Fibroblast of skin of left biceps (primary cell): Measurements from ENCODE around the gene NUP210L.

Source experiments
- DNase-seq, 2 experiments: peaks; one replicate each; pipeline ENCODE4 v3.0.0-alpha.2; 2013; ENCODE audit warnings: low read depth in 2 of 2

The NUP210L gene

DNA sequence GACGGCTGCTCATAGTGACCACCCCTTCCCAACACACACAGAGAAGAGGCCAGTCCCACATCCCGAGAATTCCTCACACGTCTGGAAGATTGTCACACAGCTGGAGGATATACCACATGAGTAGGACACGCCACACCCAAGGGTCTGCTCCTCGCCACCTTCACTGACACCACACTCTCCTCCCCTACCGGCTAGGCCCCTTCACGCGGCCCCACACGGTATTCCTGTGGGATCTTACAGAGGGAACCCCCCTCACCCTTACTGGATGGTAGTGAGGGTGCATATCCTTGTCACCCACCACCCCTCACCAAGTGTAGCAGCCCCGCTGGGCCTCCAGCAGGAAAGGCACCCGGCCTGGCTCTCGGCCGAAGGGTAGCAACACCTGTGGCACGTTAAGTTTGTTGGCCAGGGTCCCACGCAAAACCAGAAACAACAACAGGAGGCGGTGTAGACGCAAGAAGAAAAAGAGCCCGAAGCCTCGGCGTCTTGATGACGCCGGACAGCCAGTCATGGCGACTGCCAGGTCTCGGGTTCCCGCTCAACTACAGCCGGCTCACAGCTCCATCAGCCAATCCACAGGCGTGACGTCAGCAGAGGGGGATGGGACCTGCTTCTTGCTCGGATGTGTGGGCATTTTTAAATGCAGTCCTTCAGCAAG lies at the start of gene NUP210L:
Gene NUP210L, minus strand, starts transcription at position 540 of the 658 bp plus-strand sequence.
- DNase-seq, result no peak

DNA sequence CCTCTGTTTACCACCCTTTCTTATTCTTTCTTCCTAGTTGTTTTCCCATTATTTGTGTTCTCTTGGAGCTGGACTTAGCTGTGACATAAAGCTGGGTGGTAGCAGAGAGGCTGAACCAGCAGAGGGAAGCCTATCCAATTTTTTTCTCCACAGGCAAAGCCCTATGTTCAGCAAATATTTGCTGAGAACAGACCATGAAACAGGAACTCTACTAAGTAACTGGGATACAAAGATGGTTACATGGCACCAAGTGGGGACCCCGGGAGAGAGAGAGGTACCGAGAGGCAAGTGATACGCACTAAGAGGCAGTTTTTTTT lies 44.6 kb upstream of the NUP210L start:
- DNase-seq, result no peak

DNA sequence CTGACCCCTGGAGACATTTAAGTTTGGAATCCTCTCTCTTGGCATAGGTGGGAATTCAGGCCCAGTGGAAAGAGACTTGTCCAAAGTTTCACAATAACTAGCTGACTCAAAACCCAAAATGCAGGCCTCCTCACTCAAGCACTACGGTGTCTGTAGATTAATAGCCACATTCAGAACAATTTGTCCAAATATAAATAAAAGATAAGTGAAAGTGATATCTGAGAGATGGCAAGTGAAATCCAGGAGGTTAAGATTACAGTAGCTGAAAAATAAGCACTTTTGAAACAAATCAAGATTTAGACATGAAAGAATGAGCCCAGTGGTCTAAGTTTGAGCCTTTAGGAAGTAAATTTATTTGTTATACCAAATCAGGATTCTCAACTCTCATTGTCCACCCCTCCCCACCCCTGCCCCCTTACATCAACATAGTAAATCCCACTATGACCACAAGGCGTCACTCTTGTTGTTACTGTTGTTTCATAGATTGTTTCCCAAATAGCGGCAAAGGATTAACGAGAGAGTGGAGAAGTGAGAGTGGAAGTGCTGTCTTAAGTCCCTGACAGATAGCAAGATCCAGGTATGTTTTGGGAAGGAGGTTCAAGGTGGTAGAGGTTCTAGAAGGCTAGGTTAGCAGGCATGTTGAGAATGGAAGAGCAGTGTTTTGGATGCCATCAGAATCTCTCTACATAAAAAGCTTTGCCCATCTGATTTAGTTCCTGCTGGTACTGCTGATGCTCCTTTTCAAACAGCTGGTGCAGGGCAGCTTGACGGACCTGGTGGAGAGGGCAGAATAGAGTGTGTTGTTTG lies 44.1 kb upstream of the NUP210L start:
- peak in 1 of 2 experiments; percentile 29 for DNase-seq

DNA sequence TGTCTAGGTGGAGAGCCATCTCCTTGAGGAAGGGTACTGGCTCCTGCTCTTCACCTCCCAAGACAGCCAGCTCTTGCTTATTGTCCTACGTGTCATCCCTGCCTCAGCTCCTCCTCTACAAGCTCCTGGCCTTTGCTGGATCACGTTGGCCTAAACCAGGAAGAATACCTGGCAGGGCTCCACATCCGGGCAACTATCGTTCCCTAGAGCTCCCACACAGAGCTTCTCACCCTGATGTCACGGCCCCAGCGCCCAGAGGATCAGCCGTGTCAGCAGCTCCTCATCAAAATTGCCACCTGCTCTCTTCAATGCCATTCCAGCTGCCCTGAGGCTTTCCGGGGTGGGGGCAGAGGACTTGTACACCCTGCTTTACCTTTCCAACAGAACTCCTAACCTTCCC lies 38.9 kb upstream of the NUP210L start:
- DNase-seq, result no peak

DNA sequence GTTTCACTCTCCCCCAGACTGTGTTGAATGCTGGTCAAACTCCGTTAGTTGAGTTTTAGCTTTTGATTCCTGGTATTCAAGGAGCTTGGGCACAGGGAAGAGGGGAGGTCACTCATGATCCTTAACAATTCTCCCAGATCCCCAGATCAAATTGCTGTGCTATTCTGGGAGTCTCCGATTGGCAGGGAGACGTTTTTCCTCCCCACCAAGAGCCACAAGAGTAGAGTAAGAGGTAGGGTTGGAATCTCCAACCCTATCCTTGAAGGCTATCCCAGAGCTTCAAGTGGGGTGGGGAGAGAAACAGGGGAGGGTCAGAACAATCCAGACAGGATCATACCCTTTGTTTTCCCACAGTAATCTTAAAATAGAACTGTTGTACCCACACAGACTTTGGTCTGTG lies 37.6 kb upstream of the NUP210L start:
- no peak for DNase-seq

DNA sequence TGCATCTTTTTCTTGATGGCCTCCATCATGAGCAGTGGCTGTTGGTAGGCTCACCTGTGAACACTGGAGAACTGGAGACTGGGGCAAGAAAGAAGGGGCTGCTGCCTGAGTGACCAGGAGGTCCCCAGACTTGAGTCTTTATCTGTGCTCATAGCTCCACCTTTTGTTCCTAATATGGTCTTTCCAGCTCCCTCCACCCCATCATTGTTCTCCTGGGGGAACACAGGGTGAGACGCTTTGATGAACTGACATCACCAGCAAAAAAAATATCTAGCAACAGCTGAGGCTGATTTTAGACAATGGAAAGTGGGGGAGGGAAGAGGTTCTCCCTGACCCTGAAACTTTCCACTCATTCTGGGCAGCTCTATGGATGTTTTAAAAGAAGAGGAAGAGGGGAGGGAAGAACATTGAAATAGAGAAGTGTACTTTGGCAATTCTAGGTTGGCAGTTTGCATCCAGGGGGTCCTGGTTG lies 37.2 kb upstream of the NUP210L start, which contains the start of gene TPM3:
Gene TPM3, minus strand, starts transcription at position 111 of the 472 bp plus-strand sequence. Its CDS starts 82 bp downstream, at position 29.
- no peak for DNase-seq

DNA sequence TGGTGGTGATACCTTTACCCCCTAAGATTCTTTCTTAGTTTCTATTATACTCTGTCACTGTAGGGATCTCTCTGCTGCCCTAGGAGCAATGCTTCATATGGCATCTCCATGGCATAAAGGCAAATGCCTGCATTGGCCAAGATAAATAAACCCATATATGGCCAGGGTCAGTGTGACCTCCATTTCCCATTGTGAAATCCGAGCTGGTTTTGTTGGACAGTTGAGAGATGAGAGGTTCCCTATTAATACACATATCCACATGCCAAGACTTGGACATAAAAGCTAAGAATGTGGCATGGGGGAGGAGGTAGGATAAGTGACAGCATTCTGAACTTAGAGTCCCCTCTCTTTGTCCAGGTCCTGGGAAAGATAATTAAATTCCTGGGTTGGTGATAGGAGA lies 35.7 kb upstream of the NUP210L start:
- DNase-seq, result no peak

DNA sequence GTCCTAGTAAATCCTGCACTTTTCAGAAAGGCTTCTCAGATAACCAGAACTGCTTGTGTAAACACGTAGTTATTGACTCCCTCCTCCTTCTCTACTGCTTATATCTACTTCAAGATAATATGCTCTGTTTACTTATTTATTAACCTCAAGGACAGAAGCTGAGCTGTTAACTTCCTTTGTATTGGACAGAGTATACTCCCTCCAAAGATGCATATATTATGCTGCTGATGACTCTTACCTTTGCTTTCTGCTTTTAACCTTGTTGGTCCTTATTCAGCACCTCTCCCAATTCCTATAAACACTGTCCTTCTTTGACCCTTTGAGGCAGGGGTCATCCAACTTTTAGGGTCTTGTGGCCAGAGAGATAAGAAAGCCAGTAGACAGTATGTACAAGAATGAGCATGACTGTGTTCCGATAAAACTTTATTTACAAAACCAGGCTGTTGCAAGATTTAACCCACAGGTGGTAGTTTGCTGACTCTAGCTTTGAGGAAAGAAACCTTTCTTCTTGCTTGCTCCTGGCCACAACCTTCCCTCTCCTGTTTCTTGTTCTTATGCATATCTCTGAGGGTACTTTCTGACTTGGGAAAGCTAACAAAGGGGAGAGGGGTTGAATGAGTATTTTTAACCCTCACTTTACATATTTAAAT lies 32.1 kb upstream of the NUP210L start:
- no peak for DNase-seq

DNA sequence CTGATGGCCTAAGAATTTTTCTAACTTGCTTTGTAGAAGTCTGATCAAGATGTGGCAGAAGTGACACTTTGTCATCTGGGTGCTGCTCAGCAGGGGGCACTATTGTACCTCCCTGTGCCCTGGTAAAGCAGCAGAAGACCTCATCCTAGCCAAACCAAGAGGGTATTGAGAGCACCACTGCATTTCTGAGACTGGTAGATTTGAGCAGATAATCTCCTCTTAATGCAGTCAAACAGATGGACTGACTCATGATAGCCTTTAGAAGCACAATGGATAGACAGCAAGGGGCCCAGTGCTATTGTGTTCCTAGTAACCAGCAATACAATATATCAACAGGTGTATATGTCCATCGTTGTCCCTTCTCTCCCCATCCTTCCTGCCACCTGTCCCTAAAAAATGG lies 31.3 kb upstream of the NUP210L start:
- DNase-seq, result no peak

DNA sequence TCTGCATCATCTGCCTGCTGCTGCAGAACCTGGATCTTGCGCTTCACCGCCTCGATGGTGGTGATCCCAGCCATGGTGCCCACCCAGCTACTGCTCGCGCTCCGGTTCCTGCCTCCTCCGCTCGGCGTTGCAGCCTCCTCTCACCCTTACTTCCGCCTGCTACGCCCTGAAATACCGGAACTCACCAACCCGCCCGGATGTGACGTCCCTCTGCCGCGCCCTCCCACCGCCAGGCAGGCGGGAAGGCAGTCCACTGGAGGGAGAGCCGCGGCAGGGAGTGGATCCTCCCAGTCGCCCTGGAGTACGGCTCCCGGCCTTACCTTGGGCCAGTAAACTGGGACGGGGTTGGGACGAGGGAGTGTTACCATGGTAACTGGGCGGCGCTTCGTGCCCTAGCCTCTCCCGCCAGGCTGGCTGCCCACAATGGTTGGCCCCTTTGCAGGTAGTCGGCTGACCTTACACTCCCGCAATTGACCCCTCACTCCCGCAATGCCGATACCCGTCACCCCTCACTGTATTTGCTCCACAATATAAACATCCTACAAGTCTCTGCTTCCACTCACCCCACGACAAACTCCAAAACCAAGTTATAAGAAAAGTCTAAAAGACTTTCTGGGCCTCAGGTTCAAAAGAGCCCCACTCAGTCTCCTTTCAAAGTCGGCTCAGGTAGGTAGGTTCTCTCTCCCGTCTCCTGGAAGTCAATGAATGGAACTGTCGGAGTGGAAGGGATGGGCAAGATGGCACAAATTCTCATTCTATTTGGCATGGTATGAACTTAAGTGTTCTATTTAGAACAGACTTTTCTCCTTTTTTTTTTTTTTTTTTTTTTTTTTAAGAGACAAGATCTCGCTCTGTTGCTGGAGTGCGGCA lies 28.4 kb upstream of the NUP210L start:
- peak; percentile 77 to 79 for DNase-seq

DNA sequence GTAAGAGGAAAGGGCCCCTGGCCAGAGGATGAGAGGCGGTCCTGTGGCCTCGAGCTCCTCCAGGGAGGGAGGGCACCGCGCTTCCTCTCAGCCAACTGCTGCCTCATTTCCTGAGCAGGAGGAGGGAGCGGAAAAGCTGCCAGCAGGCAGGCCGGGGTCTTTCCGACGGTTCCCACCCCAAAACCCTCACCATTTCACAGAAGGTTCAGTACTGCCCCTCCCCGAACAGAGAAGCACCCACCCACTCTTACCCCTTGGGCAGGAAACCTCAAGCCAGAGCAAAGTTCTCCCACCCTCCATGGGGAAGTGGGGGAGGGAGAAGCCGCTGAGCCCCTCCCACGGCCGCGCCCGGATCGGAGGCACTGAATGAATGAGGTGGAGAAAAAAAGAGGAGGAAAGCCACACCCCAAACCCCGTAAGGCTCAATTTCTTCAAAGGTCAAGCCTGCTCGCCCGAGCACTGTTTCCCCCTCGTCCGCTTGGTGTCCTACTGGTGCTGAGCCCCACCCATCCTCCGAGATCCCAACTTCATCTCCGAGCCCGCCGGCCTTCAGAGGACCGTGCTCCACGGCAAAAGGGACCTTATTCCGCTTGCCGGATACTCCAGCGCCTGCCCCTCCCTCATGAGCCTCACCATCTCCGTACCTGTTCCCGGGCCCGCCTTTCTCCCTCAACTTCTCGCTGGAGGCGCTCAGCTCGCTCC lies 27.6 kb upstream of the NUP210L start:
- DNase-seq, result no peak

DNA sequence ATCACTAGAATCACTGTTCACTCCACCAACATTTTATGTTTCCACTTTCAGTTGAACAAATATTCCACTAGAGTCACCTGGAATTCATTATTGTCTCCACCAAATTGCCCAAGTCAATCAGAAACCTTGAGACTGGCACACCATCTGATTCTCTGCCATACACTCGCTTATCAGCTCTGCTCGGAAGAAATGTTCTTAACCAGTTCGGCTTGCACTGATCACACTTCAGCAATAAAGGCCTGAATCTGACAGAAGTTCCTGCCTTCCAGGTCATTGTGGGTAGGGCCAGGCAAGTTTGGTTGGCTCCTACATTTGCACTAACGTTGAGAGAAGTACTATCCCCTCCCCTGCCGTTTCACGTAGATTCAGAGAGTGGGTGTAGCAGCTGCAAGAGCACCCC lies 27.1 kb upstream of the NUP210L start:
- DNase-seq, result no peak

DNA sequence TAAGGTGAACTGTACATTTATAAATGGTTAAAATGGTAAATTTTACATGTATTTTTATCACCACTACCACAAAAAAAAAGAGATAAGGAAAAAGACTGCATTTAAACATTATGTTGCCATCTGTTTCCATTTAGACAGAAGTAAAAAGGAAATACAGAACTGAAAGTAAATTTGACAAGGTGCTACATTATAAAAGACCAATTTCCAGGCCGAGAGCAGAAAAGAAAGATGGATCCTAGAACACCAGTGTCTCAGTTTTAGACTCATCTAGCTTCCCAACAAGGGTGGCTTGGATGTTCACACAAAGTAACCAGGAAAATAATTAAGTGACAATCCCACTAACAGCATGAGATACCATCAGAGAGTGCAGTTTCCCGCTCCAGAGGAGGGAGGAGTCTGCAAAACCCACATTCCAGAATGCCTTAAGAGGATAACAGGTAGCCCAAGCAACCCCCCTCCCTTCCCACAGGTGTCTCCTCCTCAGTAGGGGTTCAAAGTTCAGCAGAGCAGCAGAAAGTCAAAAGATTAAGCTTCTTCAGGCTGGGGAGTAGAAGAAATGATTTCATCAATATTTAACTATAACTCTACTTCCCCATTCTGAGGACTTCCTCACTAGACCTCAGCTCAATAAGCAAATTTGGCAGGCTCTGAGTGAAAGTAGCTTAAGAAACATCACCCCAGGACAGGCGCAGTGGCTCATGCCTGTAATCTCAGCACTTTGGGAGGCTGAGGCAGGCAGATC lies 25.2 kb upstream of the NUP210L start:
- DNase-seq, result no peak

DNA sequence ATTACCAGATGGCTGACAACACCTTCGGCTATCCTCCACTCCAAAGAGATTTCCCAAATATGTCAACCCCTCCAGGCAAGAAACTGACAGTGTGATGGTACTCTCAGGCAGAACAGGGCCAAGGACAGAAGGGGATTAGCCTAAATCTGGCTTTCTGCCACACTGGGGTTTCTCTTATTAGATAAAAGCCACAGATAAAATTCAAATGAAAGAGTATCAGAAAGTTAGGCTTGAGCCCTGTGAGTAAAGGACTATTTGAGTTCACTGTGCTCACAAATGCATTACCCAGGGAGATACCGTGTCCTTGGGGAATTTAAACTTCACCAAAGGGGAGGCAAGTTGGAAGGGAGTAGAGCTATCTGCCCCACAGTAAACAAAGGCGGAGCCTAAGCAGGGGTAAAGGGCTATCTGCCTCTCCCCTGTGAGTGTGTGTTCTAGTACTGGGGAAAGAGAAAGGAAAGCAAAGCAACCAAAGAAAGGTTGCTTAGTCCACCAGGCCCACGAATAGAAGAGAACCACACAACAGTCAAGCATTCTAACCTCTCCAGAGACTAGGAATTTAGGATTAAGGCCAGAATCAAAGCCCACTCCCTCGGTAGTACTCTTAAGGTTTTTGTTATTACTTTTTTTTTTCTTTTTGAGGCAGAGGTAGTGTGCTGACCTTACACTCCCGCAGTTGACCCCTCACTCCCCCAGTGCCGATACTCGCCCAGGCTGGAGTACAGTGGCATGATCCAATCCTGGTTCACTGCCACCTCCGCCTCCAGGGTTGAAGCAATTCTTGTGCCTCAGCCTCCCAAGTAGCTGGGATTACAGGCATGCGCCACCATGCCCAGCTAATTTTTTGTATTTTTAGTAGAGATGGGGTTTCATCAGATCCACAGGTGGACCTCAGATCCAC lies 24.3 kb upstream of the NUP210L start:
- no peak for DNase-seq

DNA sequence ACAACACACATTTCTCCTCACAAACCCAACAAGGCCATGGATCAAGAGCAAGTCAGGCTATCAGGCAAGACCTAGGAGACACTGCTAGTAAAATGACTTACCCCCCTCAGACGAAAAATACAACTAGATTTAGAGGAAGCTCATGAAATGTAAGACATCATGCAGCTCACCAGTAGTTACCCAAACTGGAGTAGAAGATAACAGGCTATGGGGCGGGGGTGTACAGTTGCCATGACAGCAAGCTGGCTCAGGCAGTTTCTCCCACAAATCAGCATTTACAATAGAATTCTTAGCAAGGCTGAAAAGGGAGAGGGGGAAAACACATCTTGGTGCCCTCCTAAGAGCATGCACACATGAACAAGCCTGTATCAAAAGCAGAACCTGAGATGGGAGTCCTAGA lies 23.1 kb upstream of the NUP210L start:
- DNase-seq, result no peak

DNA sequence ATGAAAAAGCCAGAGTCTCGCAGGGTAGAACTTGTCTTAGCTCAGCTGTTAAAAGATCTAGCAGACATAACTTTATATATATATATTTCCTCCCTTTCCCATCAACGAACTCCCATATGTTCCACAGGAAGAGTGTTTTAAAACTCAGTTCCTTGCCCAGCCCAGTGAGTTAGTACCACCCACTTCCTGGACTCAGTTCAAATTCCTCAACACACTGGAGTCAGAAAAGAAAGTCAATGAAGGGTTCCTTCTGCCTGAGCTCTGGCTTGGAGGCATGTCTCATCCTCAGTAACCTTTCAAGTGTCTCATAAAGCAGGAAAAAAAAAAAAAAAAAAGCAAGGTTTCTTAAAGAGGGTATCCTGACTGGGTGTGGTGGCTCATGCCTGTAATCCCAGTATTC lies 21.5 kb upstream of the NUP210L start:
- peak; percentile 35 to 40 for DNase-seq

DNA sequence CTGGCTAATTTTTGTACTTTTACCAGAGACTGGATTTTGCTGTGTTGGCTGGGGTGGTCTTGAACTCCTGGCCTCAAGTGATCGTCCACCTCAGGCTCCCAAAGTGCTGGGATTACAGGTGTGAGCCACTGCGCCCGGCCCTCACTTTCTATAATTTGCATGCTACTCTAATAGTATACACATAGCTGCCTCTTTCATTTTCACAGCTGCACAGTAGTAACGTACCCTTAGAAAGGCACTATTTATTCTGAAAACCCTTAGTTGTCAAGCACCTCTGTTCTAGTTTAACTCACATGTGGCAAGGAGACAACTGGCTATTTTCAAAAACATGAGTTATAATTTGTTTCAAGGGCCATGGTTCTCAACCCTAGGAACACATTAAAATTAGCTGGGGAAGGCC lies 19.8 kb upstream of the NUP210L start:
- DNase-seq, result no peak

DNA sequence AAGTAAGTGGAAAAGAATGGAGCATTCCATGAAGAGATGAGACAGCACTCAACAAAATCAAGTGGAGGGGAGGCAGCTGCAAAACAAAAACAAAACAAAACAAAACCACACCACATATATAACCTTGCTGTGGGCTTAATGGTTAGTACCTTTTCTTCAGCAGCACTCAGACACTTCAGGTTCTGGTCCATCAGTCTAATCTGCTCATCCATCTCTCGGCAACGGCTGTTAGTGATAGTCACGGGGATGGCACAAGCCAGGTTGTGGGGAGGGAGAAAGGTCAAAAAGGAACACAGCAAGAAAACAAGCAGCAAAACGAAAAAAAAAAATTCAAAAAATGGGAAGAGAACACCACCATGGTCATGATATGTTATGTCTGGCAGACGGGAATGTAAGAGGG lies 17.0 kb upstream of the NUP210L start:
- DNase-seq, result no peak

DNA sequence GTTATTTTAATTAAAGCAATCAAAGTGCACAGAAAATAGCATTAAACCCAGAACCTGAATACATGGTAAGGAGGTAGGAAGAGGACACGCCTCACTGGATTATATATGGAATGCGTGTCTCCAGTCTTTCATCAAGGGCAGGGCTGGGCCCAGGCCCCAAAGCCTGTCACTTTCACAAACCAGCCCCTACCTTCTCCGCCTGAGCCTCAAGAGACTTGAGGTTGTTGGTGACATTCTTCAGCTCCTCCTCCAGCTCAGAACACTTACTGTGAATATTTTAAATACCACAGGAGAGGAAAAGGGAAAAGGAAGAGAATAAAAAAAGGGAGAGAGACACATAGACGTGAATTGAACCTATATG lies 16.3 kb upstream of the NUP210L start:
- DNase-seq, result no peak
